Endodermal cell (in vitro differentiated cells): ENCODE results near the gene PVALEF. TPM values are rescaled to one million over a fixed set of nuclear protein-coding genes. Genes with fewer than 3 reads are reported as not detected.

ENCODE experiments used
- DNase-seq: peaks from one replicate; pipeline ENCODE4 v3.0.0-alpha.2; 2017
- H3K27ac ChIP-seq: 2 replicates; pipeline ENCODE4 v1.5.1; 2013; ENCODE audit warnings: mild to moderate bottlenecking, low read depth, low read length, moderate library complexity
- H3K27me3 ChIP-seq: 2 replicates; pipeline ENCODE4 v1.6.1; 2013; ENCODE audit warnings: mild to moderate bottlenecking, low read length, moderate library complexity; ENCODE audit not compliant: insufficient read depth, control insufficient read depth, poor library complexity, severe bottlenecking
- H3K36me3 ChIP-seq: 2 replicates; pipeline ENCODE4 v1.7.0; 2013; ENCODE audit warnings: mild to moderate bottlenecking, low read length, moderate library complexity; ENCODE audit not compliant: control insufficient read depth, insufficient read depth
- H3K4me1 ChIP-seq: one replicate; pipeline ENCODE4 v1.7.0; 2013; ENCODE audit warnings: low read length; ENCODE audit not compliant: control insufficient read depth, insufficient read depth
- H3K4me3 ChIP-seq: 2 replicates; pipeline ENCODE4 v1.5.1; 2013; ENCODE audit warnings: mild to moderate bottlenecking, low read length, moderate library complexity
- H3K9ac ChIP-seq: 2 replicates; pipeline ENCODE4 v1.6.1; 2013; ENCODE audit warnings: mild to moderate bottlenecking, low read length, moderate library complexity; ENCODE audit not compliant: poor library complexity, severe bottlenecking; ENCODE audit errors: extremely low read depth
- H3K9me3 ChIP-seq: 2 replicates; pipeline ENCODE4 v1.6.1; 2013; ENCODE audit warnings: mild to moderate bottlenecking, low read length, moderate library complexity; ENCODE audit not compliant: control insufficient read depth
- H3K27ac Mint-ChIP-seq: 2 replicates; pipeline ENCODE4 v1.8.0; 2020; ENCODE audit warnings: mixed read lengths
- H3K27me3 Mint-ChIP-seq: 2 replicates; pipeline ENCODE4 v1.8.0; 2021; ENCODE audit warnings: mild to moderate bottlenecking, mixed read lengths; ENCODE audit not compliant: insufficient read depth
- H3K36me3 Mint-ChIP-seq: 2 replicates; pipeline ENCODE4 v1.8.0; 2020; ENCODE audit warnings: low read depth, mixed read lengths
- H3K4me1 Mint-ChIP-seq: 2 replicates; pipeline ENCODE4 v1.8.0; 2020; ENCODE audit warnings: mixed read lengths
- H3K4me3 Mint-ChIP-seq: 2 replicates; pipeline ENCODE4 v1.8.0; 2020; ENCODE audit warnings: mild to moderate bottlenecking, moderate library complexity, mixed read lengths
- H3K9me3 Mint-ChIP-seq: 2 replicates; pipeline ENCODE4 v1.8.0; 2020; ENCODE audit warnings: mild to moderate bottlenecking, mixed read lengths
- CTCF ChIP-seq: fragments of 200-600 bp; sonication (generic); conservative IDR thresholded peaks from 2 replicates; pipeline ENCODE4 v1.5.0; 2021; ENCODE audit warnings: antibody characterized with exemption, mild to moderate bottlenecking
- WGBS, 2 experiments: methylation state at CpG; one replicate each; pipeline versions ENCODE4 v1.1.5 to v1.1.7; 2013; ENCODE audit warnings: missing lambda C conversion rate in 2 of 2, mixed read lengths in 1 of 2; ENCODE audit not compliant: insufficient coverage in 1 of 2, insufficient read length in 1 of 2; 5-methylcytosine and 5-hydroxymethylcytosine counted together
- total RNA-seq, 2 donors: library from RNA; stranded (reverse); fragmentation: NEBNext Ultra II Directional in 1 of 2; extraction: Animal tissue kit (Norgen Biotek cat#: 25700) in 1 of 2; gene quantifications; 2 replicates in 1 of 2; 3 replicates in 1 of 2; pipeline ENCODE4 v1.2.1, GENCODE V29; 2021

Gene PVALEF
- total RNA-seq, 2 donors from 2014 or later = not detected

DNA sequence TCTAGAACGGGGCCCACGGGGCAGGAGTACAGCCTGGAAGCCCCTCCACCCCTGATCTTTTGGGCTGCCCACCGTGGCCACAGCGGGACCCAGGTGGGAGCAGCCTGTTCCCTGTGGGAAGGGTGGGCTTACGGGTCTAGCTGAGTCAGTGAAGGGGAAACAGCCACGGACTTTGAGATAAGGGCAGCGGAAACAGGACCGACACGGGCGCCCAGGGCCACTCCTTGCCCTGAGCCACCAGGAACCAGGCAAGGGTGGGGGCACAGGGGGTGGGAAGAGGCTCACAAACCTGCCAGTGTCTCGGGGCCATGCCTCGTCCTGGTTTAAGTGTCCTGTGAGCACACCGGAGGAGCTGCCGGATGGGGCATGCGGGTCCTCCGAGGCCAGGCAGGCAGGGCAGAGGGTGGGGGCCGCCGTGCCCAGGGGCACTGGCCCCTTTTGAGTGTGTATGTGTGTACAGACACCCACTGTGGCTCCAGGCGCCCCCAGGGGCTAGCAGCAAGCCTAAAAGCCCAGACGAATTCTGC is 47.6 kb upstream of the PVALEF start:
- H3K27ac ChIP-seq = peak overlapping the region; percentile 24
- no peaks in the 10 kb centered on the region for H3K9me3 ChIP-seq
- 85 to 90% methylated on average over 8 to 20 of the region's 20 CpGs for WGBS, 2 experiments
- Mint-ChIP-seq H3K9me3 (no peaks in the 10 kb centered on the region), H3K4me3 (no peak overlapping the region), H3K36me3 (no peaks in the 10 kb centered on the region), H3K4me1 (no peaks in the 10 kb centered on the region), H3K27ac (no peak overlapping the region), H3K27me3 (no peaks in the 10 kb centered on the region)
- no peak overlapping the region for H3K9ac ChIP-seq
- H3K4me1 ChIP-seq = no peaks in the 10 kb centered on the region
- H3K27me3 ChIP-seq = no peaks in the 10 kb centered on the region
- no peak for TF ChIP-seq CTCF
- H3K4me3 ChIP-seq = no peak overlapping the region
- no peak for DNase-seq
- H3K36me3 ChIP-seq = no peaks in the 10 kb centered on the region

GRCh38 chr17:81118308-81119221 is 46.7 kb upstream of the PVALEF start:
- Histone ChIP-seq H3K27ac (no peak overlapping the region), H3K27me3 (no peaks in the 10 kb centered on the region), H3K9ac (no peak overlapping the region), H3K4me1 (no peaks in the 10 kb centered on the region), H3K36me3 (no peaks in the 10 kb centered on the region), H3K9me3 (no peaks in the 10 kb centered on the region), H3K4me3 (no peak overlapping the region)
- Mint-ChIP-seq H3K9me3 (no peaks in the 10 kb centered on the region), H3K27ac (peak overlapping the region; percentile 17), H3K4me3 (peak overlapping the region; percentile 49), H3K4me1 (no peaks in the 10 kb centered on the region), H3K36me3 (no peaks in the 10 kb centered on the region), H3K27me3 (no peaks in the 10 kb centered on the region)
- TF ChIP-seq CTCF = no peak
- WGBS, 2 experiments = 77 to 92% methylated on average over 11 to 24 of the region's 24 CpGs
- peak; percentile 77 for DNase-seq

DNA sequence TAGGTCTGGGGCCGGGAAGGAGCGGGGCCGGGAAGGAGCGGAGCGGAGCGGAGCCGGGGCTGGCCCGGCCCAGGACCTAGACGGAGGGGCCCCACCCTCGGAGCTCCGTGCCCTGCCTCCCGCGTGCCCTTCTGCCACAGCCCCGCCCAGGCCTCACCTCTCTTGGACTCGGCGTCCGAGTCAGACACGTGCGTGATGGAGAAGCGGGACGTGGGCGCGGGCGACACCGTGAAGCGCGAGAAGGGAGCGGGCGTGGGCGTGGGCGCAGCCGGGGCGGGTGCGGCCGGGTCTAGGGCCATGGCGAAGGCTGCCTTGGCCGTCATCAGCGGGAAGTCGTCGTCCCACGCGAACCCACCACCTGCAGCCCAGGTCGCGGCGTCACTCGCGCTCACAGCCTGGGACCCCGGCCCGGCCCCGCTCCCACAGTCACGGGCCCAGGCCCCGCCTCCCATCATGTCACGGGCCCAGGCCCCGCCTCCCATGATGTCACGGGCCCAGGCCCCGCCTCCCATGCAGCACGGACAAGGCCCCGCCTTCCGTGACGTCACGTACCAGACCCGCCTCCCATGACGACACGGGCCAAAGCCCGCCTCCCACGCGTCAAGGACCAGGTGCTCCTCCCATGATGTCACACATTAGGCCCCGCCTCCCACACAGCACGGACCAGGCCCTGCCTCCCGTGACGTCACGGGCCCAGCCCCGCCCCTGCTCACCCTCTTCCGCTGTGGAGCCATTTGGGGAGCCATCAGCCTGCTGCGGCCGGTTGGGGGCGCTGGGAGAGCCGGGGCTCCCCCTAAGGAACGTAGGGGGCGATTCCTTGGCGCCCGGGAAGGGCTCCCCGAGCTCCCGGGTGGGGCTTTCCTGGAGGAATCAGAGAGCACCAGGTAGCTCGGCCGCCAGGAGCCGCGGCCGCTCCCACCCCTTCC is 45.8 kb upstream of the PVALEF start:
- Mint-ChIP-seq H3K36me3 (no peaks in the 10 kb centered on the region), H3K27me3 (no peaks in the 10 kb centered on the region), H3K9me3 (no peaks in the 10 kb centered on the region), H3K27ac (peak overlapping the region; percentile 58), H3K4me3 (peak overlapping the region; percentile 49), H3K4me1 (no peaks in the 10 kb centered on the region)
- TF ChIP-seq CTCF = peak; percentile 43
- no peaks in the 10 kb centered on the region for H3K36me3 ChIP-seq
- H3K9ac ChIP-seq = no peak overlapping the region
- H3K9me3 ChIP-seq = no peaks in the 10 kb centered on the region
- H3K27me3 ChIP-seq = no peaks in the 10 kb centered on the region
- peak; percentile 100 for DNase-seq
- H3K4me3 ChIP-seq = peak overlapping the region; percentile 53
- 56 to 62% methylated on average over 41 to 89 of the region's 89 CpGs for WGBS, 2 experiments
- H3K4me1 ChIP-seq = no peaks in the 10 kb centered on the region
- peak overlapping the region; percentile 7 for H3K27ac ChIP-seq
